HEK293 (cell line): ENCODE measurements around the gene PET117.
"Not testable (repeated sequence)": the region's sequence is repeated elsewhere in the genome, so short reads cannot be mapped to it uniquely, and the experiment has no call there.

Source experiments
- CTCF ChIA-PET: fragments of 350-600 bp; formaldehyde crosslinking; extraction: SDS; loops from one replicate; lab custom pipeline; 2021; ENCODE audit warnings: antibody characterized with exemption; lab: Yijun Ruan, JAX
- POLR2A ChIA-PET: fragments of 300-600 bp; formaldehyde crosslinking; extraction: SDS; loops from one replicate; lab custom pipeline; 2020; ENCODE audit warnings: antibody characterized with exemption, inconsistent platforms; lab: Yijun Ruan, JAX
- H3K27ac ChIP-seq: fragments of 200-500 bp; sonication (Bioruptor generic); 2 replicates; pipeline ENCODE4 v1.5.1; 2014; ENCODE audit warnings: low read depth, low read length, control low read depth, inconsistent platforms; ENCODE audit errors: extremely low read depth
- H3K36me3 ChIP-seq, 2 experiments: fragments of 200-500 bp in 1 of 2; sonication (Bioruptor generic) in 1 of 2; 1 replicate in 1 of 2; 2 replicates in 1 of 2; pipeline ENCODE4 v1.5.1; 2014 to 2017; ENCODE audit warnings: inconsistent platforms in 2 of 2, low read length in 2 of 2; ENCODE audit not compliant: control insufficient read depth in 2 of 2, insufficient read depth in 1 of 2
- H3K4me1 ChIP-seq: fragments of 200-500 bp; sonication (Bioruptor generic); 2 replicates; pipeline ENCODE4 v1.5.1; 2014; ENCODE audit warnings: mild to moderate bottlenecking, low read length, inconsistent platforms; ENCODE audit not compliant: control insufficient read depth, insufficient read depth
- H3K4me3 ChIP-seq: 2 replicates; pipeline ENCODE4 v1.5.1; 2011; ENCODE audit warnings: low read depth, mild to moderate bottlenecking, control low read depth, low read length, moderate library complexity
- H3K9me3 ChIP-seq: fragments of 200-500 bp; sonication (Bioruptor generic); 2 replicates; pipeline ENCODE4 v1.5.1; 2014; ENCODE audit warnings: low read depth, low read length, inconsistent platforms; ENCODE audit not compliant: control insufficient read depth, insufficient read depth
- REPIN1 ChIP-seq: fragments of 450-650 bp; formaldehyde crosslinking; IDR thresholded peaks from 2 replicates; pipeline ENCODE4 v1.5.1; 2017; ENCODE audit warnings: missing biosample characterization, missing genetic modification characterization, low read depth
- SP7 ChIP-seq: fragments of 450-650 bp; formaldehyde crosslinking; IDR thresholded peaks from 2 replicates; pipeline ENCODE4 v1.5.1; 2016; ENCODE audit warnings: missing biosample characterization, missing genetic modification characterization
- ZBTB1 ChIP-seq: fragments of 450-650 bp; formaldehyde crosslinking; IDR thresholded peaks from 2 replicates; pipeline ENCODE4 v1.5.1; 2016; ENCODE audit warnings: missing biosample characterization, missing genetic modification characterization
- ZNF114 ChIP-seq: fragments of 450-650 bp; formaldehyde crosslinking; IDR thresholded peaks from 2 replicates; pipeline ENCODE4 v1.5.0; 2017; ENCODE audit warnings: missing biosample characterization, missing genetic modification characterization
- ZNF121 ChIP-seq: fragments of 450-650 bp; formaldehyde crosslinking; IDR thresholded peaks from 2 replicates; pipeline ENCODE4 v1.5.1; 2016; ENCODE audit warnings: missing biosample characterization, missing genetic modification characterization
- ZNF138 ChIP-seq: fragments of 450-650 bp; formaldehyde crosslinking; IDR thresholded peaks from 2 replicates; pipeline ENCODE4 v1.5.1; 2016; ENCODE audit warnings: missing biosample characterization, missing genetic modification characterization, borderline replicate concordance
- ZNF2 ChIP-seq: fragments of 450-650 bp; formaldehyde crosslinking; IDR thresholded peaks from 2 replicates; pipeline ENCODE4 v1.5.1; 2016; ENCODE audit warnings: missing biosample characterization, missing genetic modification characterization
- ZNF292 ChIP-seq: fragments of 450-650 bp; formaldehyde crosslinking; IDR thresholded peaks from 2 replicates; pipeline ENCODE4 v1.5.1; 2016; ENCODE audit warnings: low read depth, missing biosample characterization, missing genetic modification characterization, borderline replicate concordance
- ZNF366 ChIP-seq: fragments of 450-650 bp; formaldehyde crosslinking; conservative IDR thresholded peaks from 2 replicates; pipeline ENCODE4 v1.5.1; 2016; ENCODE audit warnings: missing biosample characterization, missing genetic modification characterization
- ZNF561 ChIP-seq: fragments of 450-650 bp; IDR thresholded peaks from 2 replicates; pipeline ENCODE4 v1.5.1; 2018; ENCODE audit warnings: missing biosample characterization, missing genetic modification characterization, borderline replicate concordance
- ZNF571 ChIP-seq: fragments of 450-650 bp; formaldehyde crosslinking; IDR thresholded peaks from 2 replicates; pipeline ENCODE4 v1.5.0; 2017; ENCODE audit warnings: missing biosample characterization, missing genetic modification characterization
- ZSCAN30 ChIP-seq: fragments of 450-650 bp; IDR thresholded peaks from 2 replicates; pipeline ENCODE4 v1.5.1; 2018; ENCODE audit warnings: missing biosample characterization, mild to moderate bottlenecking, missing genetic modification characterization, moderate library complexity
- TF ChIP-seq, protein P1 (sequence below): fragments of 450-650 bp; formaldehyde crosslinking; IDR thresholded peaks from 2 replicates; pipeline ENCODE4 v1.5.1; 2016; ENCODE audit warnings: missing biosample characterization, missing genetic modification characterization
- TF ChIP-seq, protein P2 (sequence below): fragments of 450-650 bp; formaldehyde crosslinking; optimal IDR thresholded peaks from 2 replicates; pipeline ENCODE3; 2016; ENCODE audit warnings: missing biosample characterization, mild to moderate bottlenecking, missing genetic modification characterization
- TF ChIP-seq, protein P3 (sequence below): fragments of 450-650 bp; formaldehyde crosslinking; IDR thresholded peaks from 2 replicates; pipeline ENCODE4 v1.5.1; 2016; ENCODE audit warnings: missing biosample characterization, missing genetic modification characterization, borderline replicate concordance

The PET117 gene

DNA sequence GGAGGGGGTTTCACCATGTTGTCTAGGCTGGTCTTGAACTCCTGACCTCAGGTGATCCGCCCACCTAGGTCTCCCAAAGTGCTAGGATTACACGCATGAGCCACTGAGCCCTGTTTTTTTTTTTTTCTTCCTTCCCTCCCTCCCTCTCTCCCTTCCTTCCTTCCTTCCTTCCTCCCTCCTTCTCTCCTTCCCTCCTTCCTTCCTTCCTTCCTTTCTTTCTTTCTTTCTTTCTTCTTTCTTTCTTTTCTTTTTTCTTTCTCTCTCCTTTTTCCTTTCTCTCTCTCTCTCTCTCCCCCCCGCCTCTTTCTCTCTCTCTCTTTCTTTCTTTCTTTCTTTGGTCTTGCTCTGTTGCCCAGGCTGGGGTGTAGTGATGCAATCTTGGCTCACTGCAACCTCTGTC is 49.4 kb upstream of the PET117 start:
- H3K4me1 ChIP-seq, CTCF ChIA-PET, H3K4me3 ChIP-seq, H3K9me3 ChIP-seq, POLR2A ChIA-PET, H3K27ac ChIP-seq, H3K36me3 ChIP-seq: not testable (repeated sequence)
- TF ChIP-seq ZNF366 = peak; percentile 53; the same call in 1 of the 2 replicates

DNA sequence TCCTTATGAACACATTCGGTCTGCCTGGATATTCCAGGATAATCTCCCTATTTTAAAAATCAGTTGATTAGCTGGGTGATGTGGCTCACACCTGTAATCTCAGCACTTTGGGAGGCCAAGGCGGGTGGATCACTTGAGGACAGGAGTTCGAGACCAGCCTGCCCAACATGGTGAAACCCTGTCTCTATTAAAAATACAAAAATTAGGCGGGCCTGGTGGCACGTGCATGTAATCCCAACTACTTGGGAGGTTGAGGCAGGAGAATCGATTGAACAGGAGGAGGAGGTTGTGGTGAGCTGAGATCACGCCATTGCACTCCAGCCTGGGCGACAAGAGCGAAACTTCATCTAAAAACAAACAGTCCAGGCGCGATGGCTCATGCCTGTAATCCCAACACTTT is 48.8 kb upstream of the PET117 start:
- CTCF ChIA-PET, H3K27ac ChIP-seq, H3K36me3 ChIP-seq, H3K4me1 ChIP-seq, H3K9me3 ChIP-seq, H3K4me3 ChIP-seq, POLR2A ChIA-PET: not testable (repeated sequence)

- no peak for TF ChIP-seq ZNF138 (tag by site-specific recombination)
- TF ChIP-seq ZNF121 (tag by site-specific recombination) = no peak
- no peak for TF ChIP-seq SP7
- TF ChIP-seq ZNF561 (tag by site-specific recombination) = no peak
- TF ChIP-seq, protein P1, sequence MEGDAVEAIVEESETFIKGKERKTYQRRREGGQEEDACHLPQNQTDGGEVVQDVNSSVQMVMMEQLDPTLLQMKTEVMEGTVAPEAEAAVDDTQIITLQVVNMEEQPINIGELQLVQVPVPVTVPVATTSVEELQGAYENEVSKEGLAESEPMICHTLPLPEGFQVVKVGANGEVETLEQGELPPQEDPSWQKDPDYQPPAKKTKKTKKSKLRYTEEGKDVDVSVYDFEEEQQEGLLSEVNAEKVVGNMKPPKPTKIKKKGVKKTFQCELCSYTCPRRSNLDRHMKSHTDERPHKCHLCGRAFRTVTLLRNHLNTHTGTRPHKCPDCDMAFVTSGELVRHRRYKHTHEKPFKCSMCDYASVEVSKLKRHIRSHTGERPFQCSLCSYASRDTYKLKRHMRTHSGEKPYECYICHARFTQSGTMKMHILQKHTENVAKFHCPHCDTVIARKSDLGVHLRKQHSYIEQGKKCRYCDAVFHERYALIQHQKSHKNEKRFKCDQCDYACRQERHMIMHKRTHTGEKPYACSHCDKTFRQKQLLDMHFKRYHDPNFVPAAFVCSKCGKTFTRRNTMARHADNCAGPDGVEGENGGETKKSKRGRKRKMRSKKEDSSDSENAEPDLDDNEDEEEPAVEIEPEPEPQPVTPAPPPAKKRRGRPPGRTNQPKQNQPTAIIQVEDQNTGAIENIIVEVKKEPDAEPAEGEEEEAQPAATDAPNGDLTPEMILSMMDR (tag by site-specific recombination) = peak; percentile 40; the same call in 1 of the 2 replicates
- TF ChIP-seq, all 188 proteins: peak for 1
- CTCF ChIA-PET = interaction anchor here (0.7 kb wide), 1 partner anchor 100 kb away, joined by 4 read pairs; no protein-coding TSS in a partner anchor
These were observed 47.6 kb upstream of the PET117 start for GRCh38 chr20:18090044-18090443.

GRCh38 chr20:18090477-18090876 is 47.2 kb upstream of the PET117 start:
- CTCF ChIA-PET = interaction anchor here (0.7 kb wide), 1 partner anchor 100 kb away, joined by 4 read pairs; no protein-coding TSS in a partner anchor
- H3K27ac ChIP-seq = no peak overlapping the region
- no peak for TF ChIP-seq ZBTB1 (tag by site-specific recombination)
- TF ChIP-seq ZNF114 (tag by site-specific recombination) = no peak
- no peak for TF ChIP-seq REPIN1 (tag by site-specific recombination)
- TF ChIP-seq, protein P2, sequence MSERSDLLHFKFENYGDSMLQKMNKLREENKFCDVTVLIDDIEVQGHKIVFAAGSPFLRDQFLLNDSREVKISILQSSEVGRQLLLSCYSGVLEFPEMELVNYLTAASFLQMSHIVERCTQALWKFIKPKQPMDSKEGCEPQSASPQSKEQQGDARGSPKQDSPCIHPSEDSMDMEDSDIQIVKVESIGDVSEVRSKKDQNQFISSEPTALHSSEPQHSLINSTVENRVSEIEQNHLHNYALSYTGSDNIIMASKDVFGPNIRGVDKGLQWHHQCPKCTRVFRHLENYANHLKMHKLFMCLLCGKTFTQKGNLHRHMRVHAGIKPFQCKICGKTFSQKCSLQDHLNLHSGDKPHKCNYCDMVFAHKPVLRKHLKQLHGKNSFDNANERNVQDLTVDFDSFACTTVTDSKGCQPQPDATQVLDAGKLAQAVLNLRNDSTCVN (tag by site-specific recombination) = no peak
- TF ChIP-seq ZNF571 (tag by site-specific recombination) = no peak
- TF ChIP-seq, protein P3, sequence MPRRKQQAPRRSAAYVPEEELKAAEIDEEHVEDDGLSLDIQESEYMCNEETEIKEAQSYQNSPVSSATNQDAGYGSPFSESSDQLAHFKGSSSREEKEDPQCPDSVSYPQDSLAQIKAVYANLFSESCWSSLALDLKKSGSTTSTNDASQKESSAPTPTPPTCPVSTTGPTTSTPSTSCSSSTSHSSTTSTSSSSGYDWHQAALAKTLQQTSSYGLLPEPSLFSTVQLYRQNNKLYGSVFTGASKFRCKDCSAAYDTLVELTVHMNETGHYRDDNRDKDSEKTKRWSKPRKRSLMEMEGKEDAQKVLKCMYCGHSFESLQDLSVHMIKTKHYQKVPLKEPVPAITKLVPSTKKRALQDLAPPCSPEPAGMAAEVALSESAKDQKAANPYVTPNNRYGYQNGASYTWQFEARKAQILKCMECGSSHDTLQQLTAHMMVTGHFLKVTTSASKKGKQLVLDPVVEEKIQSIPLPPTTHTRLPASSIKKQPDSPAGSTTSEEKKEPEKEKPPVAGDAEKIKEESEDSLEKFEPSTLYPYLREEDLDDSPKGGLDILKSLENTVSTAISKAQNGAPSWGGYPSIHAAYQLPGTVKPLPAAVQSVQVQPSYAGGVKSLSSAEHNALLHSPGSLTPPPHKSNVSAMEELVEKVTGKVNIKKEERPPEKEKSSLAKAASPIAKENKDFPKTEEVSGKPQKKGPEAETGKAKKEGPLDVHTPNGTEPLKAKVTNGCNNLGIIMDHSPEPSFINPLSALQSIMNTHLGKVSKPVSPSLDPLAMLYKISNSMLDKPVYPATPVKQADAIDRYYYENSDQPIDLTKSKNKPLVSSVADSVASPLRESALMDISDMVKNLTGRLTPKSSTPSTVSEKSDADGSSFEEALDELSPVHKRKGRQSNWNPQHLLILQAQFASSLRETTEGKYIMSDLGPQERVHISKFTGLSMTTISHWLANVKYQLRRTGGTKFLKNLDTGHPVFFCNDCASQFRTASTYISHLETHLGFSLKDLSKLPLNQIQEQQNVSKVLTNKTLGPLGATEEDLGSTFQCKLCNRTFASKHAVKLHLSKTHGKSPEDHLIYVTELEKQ (tag by site-specific recombination) = no peak
- TF ChIP-seq SP7 = no peak
- TF ChIP-seq ZNF292 (tag by site-specific recombination) = no peak
- no peak for TF ChIP-seq ZNF2 (tag by site-specific recombination)
- no peak for TF ChIP-seq ZSCAN30 (tag by site-specific recombination)
- H3K36me3 ChIP-seq = no peaks in the 10 kb centered on the region
- H3K4me3 ChIP-seq = no peak overlapping the region
- H3K4me1 ChIP-seq = no peaks in the 10 kb centered on the region
- H3K9me3 ChIP-seq = no peaks in the 10 kb centered on the region
- POLR2A ChIA-PET = no interaction called here

More at GRCh38 chr20:18090044-18090443, 47.6 kb upstream of the PET117 start:
- H3K9me3 ChIP-seq = no peaks in the 10 kb centered on the region
- no peak overlapping the region for H3K4me3 ChIP-seq
- H3K4me1 ChIP-seq = no peaks in the 10 kb centered on the region
- H3K27ac ChIP-seq = no peak overlapping the region
- no peaks in the 10 kb centered on the region for H3K36me3 ChIP-seq
- POLR2A ChIA-PET = no interaction called here
